NCI-H2171 treated with DMSO at 0.1 percent for 48 hours (cell line): Measurements from ENCODE around the gene SELENOM.
A peak's percentile ranks its signal among the peaks of the same experiment; 100 is the strongest.
"Not testable (repeated sequence)": the region's sequence is repeated elsewhere in the genome, so short reads cannot be mapped to it uniquely, and the experiment has no call there.

Experiments used
- DNase-seq: peaks from one replicate; lab custom pipeline; 2025; lab: John Stamatoyannopoulos, UW

Gene SELENOM

GRCh38 chr22:31105282-31105929 is 2.0 kb downstream of the SELENOM start:
- peak; percentile 50 for DNase-seq

- DNase-seq: no peak
These were observed 2.5 kb downstream of the SELENOM start for GRCh38 chr22:31104869-31105268.

GRCh38 chr22:31103899-31104694 is 3.3 kb downstream of the SELENOM start:
- DNase-seq: no peak

GRCh38 chr22:31103111-31103510 is 4.3 kb downstream of the SELENOM start:
- no peak for DNase-seq

- no peak for DNase-seq
These were observed 4.8 kb downstream of the SELENOM start for GRCh38 chr22:31102441-31103081.

- DNase-seq: no peak
These were observed 6.4 kb downstream of the SELENOM start for GRCh38 chr22:31100762-31101525.

- no peak for DNase-seq
These were observed 7.3 kb downstream of the SELENOM start for GRCh38 chr22:31099841-31100761.

GRCh38 chr22:31099386-31099785 is 8.0 kb downstream of the SELENOM start:
- no peak for DNase-seq

GRCh38 chr22:31098632-31099110 is 8.7 kb downstream of the SELENOM start:
- DNase-seq: no peak

GRCh38 chr22:31097941-31098631 is 9.3 kb downstream of the SELENOM start:
- DNase-seq: no peak

- not testable (repeated sequence) for DNase-seq
These were observed 9.8 kb downstream of the SELENOM start for GRCh38 chr22:31097539-31097938.

GRCh38 chr22:31096657-31097279 is 10.6 kb downstream of the SELENOM start:
- no peak for DNase-seq

- DNase-seq: no peak
These were observed 11.6 kb downstream of the SELENOM start for GRCh38 chr22:31095637-31096249.

- DNase-seq: no peak
These were observed 12.6 kb downstream of the SELENOM start for GRCh38 chr22:31094741-31095140.

- peak; percentile 12 for DNase-seq
These were observed 13.3 kb downstream of the SELENOM start for GRCh38 chr22:31094021-31094551.

- DNase-seq: no peak
These were observed 14.1 kb downstream of the SELENOM start for GRCh38 chr22:31093086-31093850.

- no peak for DNase-seq
These were observed 15.2 kb downstream of the SELENOM start for GRCh38 chr22:31092161-31092560.
